ENCODE measurements around the gene SMLR1.

SMLR1 gene

DNA sequence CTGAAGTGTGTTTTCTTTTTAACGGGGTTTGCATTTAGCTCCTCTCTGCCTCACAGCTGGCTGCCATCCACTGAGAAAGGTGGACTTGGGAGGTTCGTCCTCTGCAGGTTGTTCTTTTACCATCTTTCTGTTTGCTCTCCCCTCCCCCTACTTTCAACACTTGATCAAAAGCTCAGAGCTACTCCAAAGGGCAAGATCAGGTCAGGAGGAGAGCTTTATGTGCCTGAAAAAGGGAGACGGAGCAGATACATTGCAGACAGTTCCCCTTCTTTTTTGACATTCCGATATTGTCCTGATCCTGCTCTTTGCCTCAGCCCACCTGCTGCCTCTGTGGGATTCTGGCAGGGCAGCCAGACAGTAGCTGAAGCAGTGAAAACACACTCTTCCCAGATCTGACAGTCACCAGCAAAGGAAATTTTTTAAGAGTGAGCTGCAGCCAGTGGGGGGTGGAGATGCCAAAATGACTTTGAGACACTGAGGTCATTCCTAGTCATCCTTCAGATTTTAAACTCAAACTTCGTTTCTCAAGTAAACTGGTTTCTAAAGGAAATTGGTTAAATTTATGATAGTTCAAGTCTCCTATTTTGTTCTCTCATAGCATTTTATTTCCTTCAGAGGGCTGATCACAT lies 26.5 kb downstream of the SMLR1 start:
- DNase-seq = no peak

DNA sequence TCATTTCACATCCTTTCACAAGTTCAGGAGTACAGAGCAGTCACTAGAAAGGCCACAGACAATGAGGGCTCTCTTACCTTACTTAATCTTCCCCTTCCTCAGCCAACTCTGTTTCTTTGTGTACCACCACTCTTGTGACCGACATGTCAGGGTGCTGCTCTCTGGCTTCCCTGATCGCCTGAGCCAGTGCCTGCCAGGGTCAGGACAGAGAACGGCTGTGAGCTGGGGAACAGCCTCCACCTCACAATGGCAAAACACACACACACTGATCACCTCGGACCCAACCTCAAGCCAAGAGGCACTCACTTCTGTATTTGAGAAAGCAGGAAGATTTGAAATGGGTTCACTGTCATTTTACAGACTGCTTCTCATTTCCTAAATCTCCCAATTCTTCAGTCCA lies 30.8 kb downstream of the SMLR1 start:
- DNase-seq = no peak

- DNase-seq = no peak
These were observed 31.4 kb downstream of the SMLR1 start for GRCh38 chr6:130858498-130859160.

DNA sequence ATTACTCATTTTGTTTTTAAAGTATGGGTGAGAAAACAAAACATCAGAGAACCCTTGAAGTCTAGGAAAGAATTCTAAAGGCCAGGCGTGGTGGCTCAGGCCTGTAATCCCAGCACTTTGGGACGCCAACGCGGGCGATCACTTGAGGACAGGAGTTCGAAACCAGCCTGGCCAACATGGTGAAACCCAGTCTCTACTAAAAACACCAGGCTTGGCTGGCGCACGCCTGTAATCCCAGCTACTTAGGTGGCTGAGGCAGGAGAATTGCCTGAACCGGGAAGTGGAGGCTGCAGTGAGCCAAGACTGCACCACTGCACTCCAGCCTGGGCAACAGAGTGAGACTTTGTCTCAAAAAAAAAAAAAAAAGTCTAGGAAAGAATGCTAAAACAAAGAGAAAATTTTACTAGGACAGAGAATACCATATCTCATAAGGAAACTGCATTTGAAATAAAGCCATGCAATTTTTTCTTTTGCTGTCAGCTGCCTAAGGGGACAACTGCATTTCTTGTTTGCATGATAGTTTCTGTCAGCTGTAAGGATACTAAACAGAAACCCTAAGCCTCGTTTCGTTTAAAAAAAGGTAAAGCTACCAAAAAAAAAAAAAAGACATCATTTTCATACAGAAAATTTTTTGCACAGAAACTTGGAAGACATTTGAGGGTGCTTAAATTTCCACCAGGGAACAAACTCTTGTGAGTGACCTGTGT lies 32.1 kb downstream of the SMLR1 start:
- no peak for DNase-seq

GRCh38 chr6:130862370-130862769 lies 35.2 kb downstream of the SMLR1 start:
- DNase-seq = no peak

GRCh38 chr6:130863415-130864230 lies 36.4 kb downstream of the SMLR1 start:
- no peak for DNase-seq

- DNase-seq = no peak
These were observed 37.1 kb downstream of the SMLR1 start for GRCh38 chr6:130864344-130864743.

DNA sequence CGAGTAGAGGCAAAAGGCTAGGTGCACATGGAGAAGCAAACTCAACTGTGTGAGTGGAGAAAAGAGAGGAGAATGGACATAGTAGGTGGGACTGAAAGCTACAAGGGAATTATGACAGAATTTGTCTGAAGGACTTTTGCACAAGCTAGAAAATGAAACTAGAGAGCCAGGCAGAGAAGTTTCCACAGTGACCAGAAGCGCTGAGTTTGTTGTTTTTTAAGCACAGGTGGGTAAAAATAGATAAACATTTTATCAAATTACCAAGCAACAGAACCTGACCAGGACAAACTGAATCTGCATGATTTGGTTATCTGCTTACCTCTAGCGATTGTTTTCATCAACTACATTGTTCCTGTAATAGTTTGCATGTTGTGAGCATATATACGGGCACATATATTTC lies 38.6 kb downstream of the SMLR1 start:
- DNase-seq = no peak

DNA sequence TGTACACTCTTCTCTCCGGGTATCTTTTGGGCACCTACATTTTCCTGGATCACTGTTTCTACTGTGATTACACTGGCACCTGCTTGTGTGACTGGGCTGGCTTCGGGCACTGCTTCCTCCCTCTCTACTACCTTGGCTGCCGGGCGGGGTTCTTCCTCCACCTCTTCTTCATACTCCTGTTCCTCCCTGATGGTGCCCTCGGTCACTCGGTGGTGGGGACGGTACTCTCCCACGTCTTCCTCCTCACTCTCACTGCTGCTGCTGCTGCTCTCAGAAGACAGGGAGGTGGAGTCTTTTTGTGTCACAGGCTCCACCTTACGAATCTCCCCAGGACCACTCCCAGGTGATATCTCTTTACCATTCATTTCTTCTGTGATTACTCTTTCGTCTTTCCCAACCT lies 42.5 kb downstream of the SMLR1 start:
- DNase-seq = no peak

DNA sequence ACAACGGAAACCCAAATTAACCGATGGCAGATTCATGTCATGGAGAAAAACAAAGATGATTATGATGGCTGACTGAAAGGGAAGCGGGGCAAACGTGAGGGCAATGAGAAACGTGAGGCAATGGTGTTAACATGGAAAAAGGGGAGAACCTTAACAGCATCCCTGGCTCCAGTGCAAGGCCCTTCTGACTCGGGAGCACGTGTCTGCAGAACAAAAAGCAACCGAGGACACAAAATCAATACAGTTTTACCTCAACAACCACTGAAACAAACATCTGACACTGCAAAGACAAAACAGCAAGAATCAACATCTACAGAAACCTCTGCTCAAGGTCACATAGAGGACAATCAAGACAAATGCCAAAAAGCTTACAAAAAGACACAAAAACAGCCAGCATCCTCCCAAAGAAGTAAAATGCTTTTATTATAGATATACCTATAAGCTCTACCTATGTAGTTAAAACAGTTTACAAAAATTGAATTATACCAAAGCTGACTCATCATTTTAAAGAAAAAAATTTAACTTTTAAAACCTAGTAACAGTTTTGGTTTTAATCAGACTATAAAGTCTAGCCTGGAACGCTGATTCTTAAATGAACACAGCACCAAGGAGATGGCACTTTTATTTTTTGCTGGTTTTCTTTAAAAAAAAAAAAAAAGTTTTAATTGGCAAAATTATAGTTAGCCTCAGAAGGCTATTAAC lies 43.1 kb downstream of the SMLR1 start:
- no peak for DNase-seq

GRCh38 chr6:130872250-130873095 lies 45.3 kb downstream of the SMLR1 start:
- DNase-seq = peak; percentile 73

DNA sequence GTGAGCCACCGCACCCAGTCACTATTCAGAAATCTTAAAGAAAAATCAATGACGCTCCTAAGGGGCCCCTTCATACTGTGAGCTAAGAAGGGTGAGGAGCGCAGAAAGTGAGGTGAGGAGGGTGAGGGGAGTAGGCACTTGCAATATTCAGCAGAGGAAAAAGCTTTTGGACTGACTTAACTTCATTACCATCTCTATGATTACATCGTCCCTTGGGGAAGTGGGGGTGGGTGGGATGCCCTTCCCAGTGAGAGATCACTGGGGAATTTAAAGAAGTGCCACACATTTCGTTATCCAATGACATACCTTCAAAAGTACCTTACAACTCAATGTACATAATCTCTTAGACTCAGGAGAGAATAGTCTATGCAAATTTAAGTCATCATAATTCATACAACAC lies 46.5 kb downstream of the SMLR1 start:
- no peak for DNase-seq

DNA sequence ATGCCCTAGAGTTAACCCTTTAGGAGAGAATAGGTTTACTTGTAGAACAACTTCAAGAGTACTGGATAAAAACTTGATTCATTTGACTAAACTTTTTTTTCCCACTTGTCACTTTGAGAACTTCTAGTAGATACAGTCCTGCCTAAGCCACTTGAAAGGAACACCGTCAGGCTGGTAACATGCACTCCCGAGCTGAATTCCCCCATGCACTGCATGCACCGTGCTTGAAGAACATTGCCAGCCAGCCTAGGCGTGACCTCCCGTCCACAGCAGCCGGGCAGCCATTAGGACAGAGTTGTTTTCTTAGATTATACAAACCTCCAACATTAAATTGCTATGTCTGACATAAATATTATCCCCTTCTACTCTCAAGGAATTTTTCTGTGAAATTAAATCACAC lies 52.6 kb downstream of the SMLR1 start:
- DNase-seq = no peak

DNA sequence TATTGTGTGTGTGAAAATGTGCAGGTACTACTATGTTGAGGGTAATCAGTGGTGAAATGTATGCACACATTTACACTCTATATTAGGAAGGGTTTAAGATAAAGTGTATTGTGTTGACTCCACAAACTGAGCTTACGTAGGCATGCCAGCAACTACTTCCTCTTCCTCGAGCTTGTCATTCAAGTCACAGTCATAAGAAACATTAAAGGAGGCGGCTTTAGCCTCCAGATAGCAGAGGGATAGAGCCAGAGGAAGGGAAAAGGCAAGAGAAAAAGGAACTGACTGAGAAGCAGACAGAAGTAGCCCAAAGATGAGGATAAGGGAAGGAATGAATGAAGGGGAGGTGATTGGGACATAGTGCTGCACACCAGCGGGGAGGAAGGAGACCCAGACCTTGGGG lies 55.2 kb downstream of the SMLR1 start:
- no peak for DNase-seq

DNA sequence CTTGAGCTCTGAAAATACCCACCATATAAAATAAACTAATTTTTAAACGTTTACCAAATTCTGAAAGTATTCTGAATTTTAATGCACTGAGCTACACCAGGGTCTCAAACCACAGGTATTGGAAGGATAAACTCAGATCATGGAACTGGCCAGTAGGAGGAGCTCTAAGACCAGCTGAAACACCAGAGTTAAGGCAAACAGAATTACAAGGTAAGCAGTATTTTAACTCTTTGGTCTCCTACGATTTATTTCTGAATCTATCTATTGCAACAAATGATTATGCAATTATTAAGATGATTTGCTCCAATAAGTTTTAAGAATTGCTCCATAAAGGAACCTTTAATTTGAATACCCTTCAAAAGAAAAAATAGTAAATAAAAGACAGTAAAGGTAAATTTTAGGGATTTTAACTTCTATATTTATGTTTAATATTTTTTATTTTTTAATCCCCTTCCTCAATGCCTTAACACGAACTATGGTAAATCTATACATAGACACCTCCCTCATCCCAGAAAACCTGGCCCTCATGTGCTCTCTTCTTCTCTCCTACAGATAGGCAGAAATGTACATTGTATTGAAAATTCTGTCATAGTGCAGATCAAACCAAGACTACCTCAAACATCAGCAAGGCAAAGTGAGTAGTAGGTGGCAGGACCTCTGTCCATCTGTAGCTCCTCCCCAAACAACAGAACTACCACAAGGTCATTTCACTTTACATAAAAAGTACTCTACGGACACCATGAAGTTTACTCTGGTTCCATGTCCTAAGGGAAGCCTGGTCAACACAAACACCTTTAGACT lies 58.4 kb downstream of the SMLR1 start:
- DNase-seq = peak; percentile 54
